HG02571 (cell line): Measurements from ENCODE around the gene GNG4.
"Not testable (repeated sequence)": the region's sequence is repeated elsewhere in the genome, so short reads cannot be mapped to it uniquely, and the experiment has no call there.

Experiments used
- ATAC-seq: cut with Tn5 transposase; IDR thresholded peaks from one replicate; pipeline ENCODE4 v1.9.1; 2021; ENCODE audit warnings: mild to moderate bottlenecking, moderate library complexity; ENCODE audit not compliant: unreplicated experiment

The GNG4 gene

GRCh38 chr1:235628316-235629005 is 21.1 kb downstream of the GNG4 start:
- ATAC-seq, result no peak

- ATAC-seq, result no peak
These were observed 23.8 kb downstream of the GNG4 start for GRCh38 chr1:235625831-235626230.

- no peak for ATAC-seq
These were observed 24.2 kb downstream of the GNG4 start for GRCh38 chr1:235625340-235625739.

- no peak for ATAC-seq
These were observed 24.8 kb downstream of the GNG4 start for GRCh38 chr1:235624721-235625333.

GRCh38 chr1:235622936-235623779 is 26.4 kb downstream of the GNG4 start:
- no peak for ATAC-seq

- ATAC-seq, result not testable (repeated sequence)
These were observed 30.4 kb downstream of the GNG4 start for GRCh38 chr1:235619149-235619548.

GRCh38 chr1:235617808-235618207 is 31.8 kb downstream of the GNG4 start:
- no peak for ATAC-seq

- ATAC-seq, result no peak
These were observed 32.4 kb downstream of the GNG4 start for GRCh38 chr1:235617140-235617539.

GRCh38 chr1:235614442-235614954 is 35.1 kb downstream of the GNG4 start:
- ATAC-seq, result no peak

- ATAC-seq, result no peak
These were observed 36.0 kb downstream of the GNG4 start for GRCh38 chr1:235613602-235614001.

GRCh38 chr1:235612761-235613160 is 36.8 kb downstream of the GNG4 start:
- ATAC-seq, result no peak

- ATAC-seq, result no peak
These were observed 39.4 kb downstream of the GNG4 start for GRCh38 chr1:235610157-235610556.

- ATAC-seq, result no peak
These were observed 41.3 kb downstream of the GNG4 start for GRCh38 chr1:235608278-235608677.

GRCh38 chr1:235607284-235607683 is 42.3 kb downstream of the GNG4 start:
- ATAC-seq, result no peak

GRCh38 chr1:235601104-235601503 is 48.5 kb downstream of the GNG4 start:
- ATAC-seq, result no peak

- no peak for ATAC-seq
These were observed 50.0 kb downstream of the GNG4 start for GRCh38 chr1:235599536-235599935.

- ATAC-seq, result no peak
These were observed 51.6 kb downstream of the GNG4 start for GRCh38 chr1:235597867-235598553.

- no peak for ATAC-seq
These were observed 54.5 kb downstream of the GNG4 start for GRCh38 chr1:235595079-235595478.

GRCh38 chr1:235594281-235594895 is 55.2 kb downstream of the GNG4 start:
- not testable (repeated sequence) for ATAC-seq

- ATAC-seq, result no peak
These were observed 60.6 kb downstream of the GNG4 start for GRCh38 chr1:235588916-235589515.
